Astrocyte (in vitro differentiated cells and primary cell): Measurements from ENCODE around the gene TMEM9B.

ENCODE experiments used
- EZH2 ChIP-seq: IDR thresholded peaks from 2 replicates; pipeline ENCODE4 v1.6.1; 2012; ENCODE audit warnings: mild to moderate bottlenecking, low read length, inconsistent platforms; ENCODE audit not compliant: insufficient read depth
- TF ChIP-seq, protein P1 (sequence below): IDR thresholded peaks from 2 replicates; pipeline ENCODE4 v1.5.1; 2011; ENCODE audit warnings: low read depth, mild to moderate bottlenecking, inconsistent platforms, low read length, moderate library complexity; ENCODE audit not compliant: insufficient read depth

GRCh38 chr11:8961401-8961800, 2.8 kb downstream of the TMEM9B start:
- TF ChIP-seq EZH2 = no peak
- TF ChIP-seq, protein P1, sequence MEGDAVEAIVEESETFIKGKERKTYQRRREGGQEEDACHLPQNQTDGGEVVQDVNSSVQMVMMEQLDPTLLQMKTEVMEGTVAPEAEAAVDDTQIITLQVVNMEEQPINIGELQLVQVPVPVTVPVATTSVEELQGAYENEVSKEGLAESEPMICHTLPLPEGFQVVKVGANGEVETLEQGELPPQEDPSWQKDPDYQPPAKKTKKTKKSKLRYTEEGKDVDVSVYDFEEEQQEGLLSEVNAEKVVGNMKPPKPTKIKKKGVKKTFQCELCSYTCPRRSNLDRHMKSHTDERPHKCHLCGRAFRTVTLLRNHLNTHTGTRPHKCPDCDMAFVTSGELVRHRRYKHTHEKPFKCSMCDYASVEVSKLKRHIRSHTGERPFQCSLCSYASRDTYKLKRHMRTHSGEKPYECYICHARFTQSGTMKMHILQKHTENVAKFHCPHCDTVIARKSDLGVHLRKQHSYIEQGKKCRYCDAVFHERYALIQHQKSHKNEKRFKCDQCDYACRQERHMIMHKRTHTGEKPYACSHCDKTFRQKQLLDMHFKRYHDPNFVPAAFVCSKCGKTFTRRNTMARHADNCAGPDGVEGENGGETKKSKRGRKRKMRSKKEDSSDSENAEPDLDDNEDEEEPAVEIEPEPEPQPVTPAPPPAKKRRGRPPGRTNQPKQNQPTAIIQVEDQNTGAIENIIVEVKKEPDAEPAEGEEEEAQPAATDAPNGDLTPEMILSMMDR = no peak
